NCI-H510A (cell line): ENCODE measurements around the gene ISG15.
"Not testable (repeated sequence)": the region's sequence is repeated elsewhere in the genome, so short reads cannot be mapped to it uniquely, and the experiment has no call there.

Experiments used
- DNase-seq: peaks from one replicate; lab custom pipeline; 2025; lab: John Stamatoyannopoulos, UW

Gene ISG15

DNA sequence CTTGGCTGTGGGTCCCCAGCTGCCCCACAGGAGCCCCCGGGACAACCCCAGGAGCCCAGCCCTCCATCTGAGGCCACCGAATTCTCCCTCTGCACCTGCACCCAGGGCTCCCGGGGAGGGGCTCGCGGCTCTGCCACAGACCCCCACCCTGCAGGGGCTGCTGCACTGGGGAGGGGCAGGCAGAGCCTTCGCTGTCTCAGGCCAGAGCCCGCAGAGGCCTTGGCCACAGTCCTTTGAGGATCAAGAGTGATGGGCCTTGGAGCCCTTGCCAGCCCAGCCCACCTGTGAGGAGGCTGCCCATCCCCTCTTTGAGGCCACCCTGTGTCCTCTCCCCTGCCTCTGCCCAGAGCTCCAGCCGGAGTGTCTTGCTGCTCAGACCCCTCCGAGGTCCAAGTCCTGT lies 37.9 kb upstream of the ISG15 start:
- no peak for DNase-seq

GRCh38 chr1:975896-976683 lies 37.2 kb upstream of the ISG15 start:
- peak; percentile 81 for DNase-seq

- DNase-seq, result not testable (repeated sequence)
Measured at GRCh38 chr1:976791-977190, 36.5 kb upstream of the ISG15 start.

DNA sequence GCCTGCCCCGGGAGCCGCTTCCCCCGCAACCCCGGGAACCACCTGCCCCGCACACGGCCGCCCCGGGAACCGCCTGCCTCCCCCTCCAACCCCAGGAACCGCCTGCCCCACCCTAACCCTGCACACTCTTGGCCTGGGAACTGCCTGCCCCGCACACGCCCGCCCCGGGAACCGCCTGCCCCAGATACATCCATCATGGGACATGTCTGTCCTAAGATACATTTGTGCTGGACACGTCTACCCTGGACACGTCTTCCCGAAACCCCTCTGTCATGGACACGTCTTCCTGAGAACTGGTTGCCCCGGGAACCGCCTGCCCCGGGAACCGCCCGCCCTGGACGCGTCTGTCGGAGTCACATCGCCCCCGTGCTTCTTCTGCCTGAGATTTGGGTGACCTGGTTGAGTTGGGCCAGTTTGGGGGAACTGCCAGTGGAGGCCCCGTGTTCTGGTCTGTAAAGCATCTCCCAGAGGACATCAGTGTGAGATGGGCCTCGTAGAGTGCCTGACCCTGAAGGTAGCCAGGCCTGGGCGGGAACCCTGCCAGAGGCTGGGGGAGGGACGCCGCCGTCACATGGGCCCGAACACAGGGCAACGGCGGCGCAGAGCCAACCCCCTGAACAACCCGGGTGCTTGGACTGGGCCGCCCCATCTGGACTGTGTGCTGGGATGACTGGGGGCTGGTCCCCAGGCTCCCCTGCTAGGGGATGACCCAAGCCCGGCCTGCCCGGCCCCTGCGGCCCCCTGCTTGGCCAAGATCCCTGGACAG lies 35.0 kb upstream of the ISG15 start:
- no peak for DNase-seq

- DNase-seq, result no peak
Measured at GRCh38 chr1:978835-979743, 34.2 kb upstream of the ISG15 start.

DNA sequence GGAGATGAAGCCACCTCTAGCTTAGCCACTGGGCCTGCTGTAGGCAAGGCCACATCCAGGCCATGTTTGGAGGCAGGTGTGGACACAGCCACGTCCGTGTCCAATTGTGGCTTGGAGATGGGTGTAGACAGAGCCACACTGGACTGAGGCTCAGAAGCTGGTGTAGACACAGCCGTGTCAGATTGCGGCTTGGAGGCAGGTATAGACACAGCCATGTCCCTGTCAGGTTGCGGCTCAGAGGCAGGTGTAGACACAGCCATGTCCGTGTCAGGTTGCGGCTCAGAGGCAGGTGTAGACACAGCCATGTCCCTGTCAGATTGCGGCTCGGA lies 33.6 kb upstream of the ISG15 start:
- no peak for DNase-seq

- no peak for DNase-seq
Measured at GRCh38 chr1:980137-980571, 33.1 kb upstream of the ISG15 start.

- DNase-seq, result no peak
Measured at GRCh38 chr1:980602-981395, 32.5 kb upstream of the ISG15 start.

GRCh38 chr1:981491-981954 lies 31.8 kb upstream of the ISG15 start:
- no peak for DNase-seq

GRCh38 chr1:981955-982558 lies 31.2 kb upstream of the ISG15 start, which contains the start of gene PERM1:
PERM1 (minus strand) TSS chr1:982093; CDS start chr1:981029, 1,064 bp downstream.
- no peak for DNase-seq

- no peak for DNase-seq
Measured at GRCh38 chr1:982765-983436, 30.4 kb upstream of the ISG15 start.

DNA sequence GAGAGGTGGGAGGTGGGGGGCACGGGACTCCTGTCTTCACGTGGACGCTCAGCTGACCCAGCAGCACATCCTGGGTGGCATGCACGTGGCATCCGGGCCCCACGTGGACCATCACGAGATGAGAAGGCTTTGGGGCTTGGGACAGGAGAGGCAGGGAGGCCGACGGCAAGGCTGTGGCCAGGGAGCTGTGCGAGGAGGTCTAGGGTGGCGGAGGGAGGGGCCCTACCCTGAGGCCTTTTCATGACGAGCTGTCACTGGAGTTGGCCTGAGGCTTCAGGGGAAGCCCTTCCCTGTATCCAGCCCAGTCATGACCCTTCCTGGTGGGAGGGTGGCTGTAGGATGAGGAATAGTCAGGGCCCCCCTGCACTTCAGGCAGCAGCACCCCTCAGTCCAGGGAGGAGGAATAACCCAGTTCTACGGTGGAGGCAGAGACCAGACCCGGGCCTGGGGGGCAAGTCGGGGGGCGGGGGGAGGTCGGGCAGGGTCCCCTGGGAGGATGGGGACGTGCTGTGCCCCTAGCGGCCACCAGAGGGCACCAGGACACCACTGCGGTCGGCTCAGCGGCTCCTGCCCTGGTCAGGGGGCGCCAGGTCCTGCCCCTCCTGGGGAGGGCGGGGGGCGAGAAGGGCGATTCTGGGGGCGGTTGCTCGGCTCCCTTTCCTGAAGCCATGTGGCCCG lies 29.4 kb upstream of the ISG15 start:
- DNase-seq, result no peak

DNA sequence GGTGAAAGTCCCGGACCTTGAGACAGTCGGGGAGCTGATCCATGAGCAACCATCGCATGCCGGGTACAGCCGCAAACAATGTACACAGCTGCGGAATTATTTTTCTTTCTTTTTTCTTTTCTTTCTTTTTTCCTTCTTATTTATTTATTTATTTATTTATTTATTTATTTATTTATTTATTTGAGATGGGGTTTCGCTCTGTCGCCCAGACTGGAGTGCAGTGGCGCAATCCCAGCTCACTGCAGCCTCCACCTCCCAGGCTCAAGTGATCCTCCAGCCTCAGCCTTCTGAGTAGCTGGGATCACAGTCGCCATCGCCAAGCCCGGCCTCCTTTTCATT lies 28.9 kb upstream of the ISG15 start:
- no peak for DNase-seq

GRCh38 chr1:985126-985525 lies 28.2 kb upstream of the ISG15 start:
- DNase-seq, result no peak

DNA sequence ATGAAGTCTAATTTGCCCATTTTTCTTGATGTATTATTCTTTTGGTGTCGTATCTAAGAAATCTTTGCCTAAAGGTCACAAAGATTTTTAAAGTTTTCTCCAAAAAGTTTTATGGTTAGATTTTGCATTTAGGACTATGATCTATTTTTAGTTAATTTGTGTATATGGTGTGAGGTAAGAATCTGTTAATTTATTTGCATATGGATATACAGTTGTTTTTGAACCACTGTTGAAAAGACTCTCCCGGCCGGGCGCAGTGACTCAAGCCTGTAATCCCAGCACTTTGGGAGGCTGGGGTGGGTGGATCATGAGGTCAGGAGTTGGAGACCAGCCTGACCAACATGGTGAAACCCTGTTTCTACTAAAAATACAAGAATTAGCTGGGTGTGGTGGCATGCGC lies 25.2 kb upstream of the ISG15 start:
- not testable (repeated sequence) for DNase-seq

GRCh38 chr1:991275-991674 lies 22.0 kb upstream of the ISG15 start:
- DNase-seq, result not testable (repeated sequence)

- DNase-seq, result no peak
Measured at GRCh38 chr1:991895-992294, 21.4 kb upstream of the ISG15 start.

DNA sequence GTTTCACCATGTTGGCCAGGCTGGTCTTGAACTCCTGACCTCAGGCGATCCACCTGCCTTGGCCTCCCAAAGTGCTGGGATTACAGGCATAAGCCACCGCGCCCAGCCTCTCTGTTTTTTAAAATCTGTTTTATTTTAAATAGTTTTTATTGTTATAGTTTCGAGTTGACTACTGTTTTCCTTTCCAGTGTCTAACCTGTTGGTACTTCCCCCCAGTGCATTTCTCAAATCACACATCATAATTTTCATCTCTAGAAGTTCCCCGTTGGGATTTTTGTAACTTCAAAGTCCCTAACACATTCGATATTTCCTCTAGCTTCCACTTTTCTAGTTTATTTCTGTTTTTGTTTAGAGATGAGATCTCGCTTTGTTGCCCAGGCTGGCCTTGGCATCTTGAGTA lies 20.9 kb upstream of the ISG15 start:
- DNase-seq, result no peak

DNA sequence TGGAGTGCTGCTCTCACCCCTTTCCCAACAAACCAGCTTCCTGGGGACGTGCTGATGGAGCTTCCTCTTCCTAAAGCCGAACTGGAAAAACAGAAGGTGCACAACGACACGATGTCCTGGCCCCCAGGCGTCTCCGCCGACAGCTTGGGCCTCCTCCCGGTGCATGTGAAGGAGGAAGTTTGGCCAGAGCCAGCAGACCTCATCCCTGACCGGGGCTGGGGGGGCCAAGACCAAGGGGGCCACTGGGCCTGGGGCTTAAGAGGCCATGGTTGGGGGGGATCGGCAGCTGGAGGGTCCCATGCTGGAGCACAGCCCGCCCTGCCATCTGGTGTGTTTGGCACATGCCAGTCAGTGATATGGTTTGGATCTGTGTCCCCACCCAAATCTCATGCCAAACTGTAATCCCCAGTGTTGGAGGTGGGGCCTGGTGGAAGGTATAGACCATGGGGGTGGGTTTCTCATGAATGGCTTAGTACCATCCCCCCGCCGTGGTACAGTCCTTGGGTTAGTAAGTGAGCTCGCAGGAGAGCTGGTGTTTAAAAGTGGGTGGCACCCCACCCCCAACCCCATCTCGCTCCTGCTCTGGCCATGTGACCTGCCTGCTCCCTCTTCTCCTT lies 19.8 kb upstream of the ISG15 start:
- DNase-seq, result no peak

- DNase-seq, result not testable (repeated sequence)
Measured at GRCh38 chr1:994546-994945, 18.8 kb upstream of the ISG15 start.
